ENCODE measurements around the gene TFE3. TPM values are rescaled to one million over a fixed set of nuclear protein-coding genes. Genes with fewer than 3 reads are reported as not detected.

The TFE3 gene
- total RNA-seq, 4 donors from 2014 or later, result 25.6 to 36.3 (median 32.4) TPM

- Histone ChIP-seq H3K27ac (no peak overlapping the region), H3K4me3 (no peak overlapping the region), H3K9me3 (no peaks in the 10 kb centered on the region), H3K27me3 (no peaks in the 10 kb centered on the region), H3K4me1 (peaks cover 0 to 5% (median 0%) of the 10 kb centered on the region in 4 donors), H3K36me3 (no peaks in the 10 kb centered on the region)
- no peak for TF ChIP-seq POLR2A (IDR thresholded peaks at IDR 0.05)
- no peak for DNase-seq
Observed at GRCh38 chrX:49069038-49069437, 25.9 kb upstream of the TFE3 start.

GRCh38 chrX:49067285-49068120, 24.3 kb upstream of the TFE3 start:
- no peaks in the 10 kb centered on the region for H3K27me3 ChIP-seq
- no peaks in the 10 kb centered on the region for H3K4me1 ChIP-seq
- DNase-seq, result no peak
- no peak overlapping the region for H3K4me3 ChIP-seq
- no peak overlapping the region for H3K27ac ChIP-seq
- no peaks in the 10 kb centered on the region for H3K36me3 ChIP-seq
- TF ChIP-seq CTCF (IDR thresholded peaks at IDR 0.05), result no peak
- TF ChIP-seq POLR2A (IDR thresholded peaks at IDR 0.05), result no peak
- H3K9me3 ChIP-seq, result no peaks in the 10 kb centered on the region

GRCh38 chrX:49066690-49067089, 23.5 kb upstream of the TFE3 start:
- Histone ChIP-seq H3K4me3 (no peak overlapping the region), H3K27ac (no peak overlapping the region), H3K36me3 (no peaks in the 10 kb centered on the region), H3K27me3 (no peaks in the 10 kb centered on the region), H3K9me3 (no peaks in the 10 kb centered on the region), H3K4me1 (no peaks in the 10 kb centered on the region)
- no peak for TF ChIP-seq CTCF (IDR thresholded peaks at IDR 0.05)
- TF ChIP-seq POLR2A (IDR thresholded peaks at IDR 0.05), result no peak
- no peak for DNase-seq

- Histone ChIP-seq H3K27me3 (no peaks in the 10 kb centered on the region), H3K4me3 (no peak overlapping the region), H3K36me3 (no peaks in the 10 kb centered on the region), H3K4me1 (no peaks in the 10 kb centered on the region), H3K27ac (no peak overlapping the region), H3K9me3 (no peaks in the 10 kb centered on the region)
- TF ChIP-seq POLR2A (IDR thresholded peaks at IDR 0.05), result no peak
- no peak for TF ChIP-seq CTCF (IDR thresholded peaks at IDR 0.05)
- DNase-seq, result no peak
Observed at GRCh38 chrX:49066278-49066677, 23.1 kb upstream of the TFE3 start.

- no peak overlapping the region for H3K27ac ChIP-seq
- H3K4me1 ChIP-seq, result no peaks in the 10 kb centered on the region
- no peak for DNase-seq
- no peak for TF ChIP-seq CTCF (IDR thresholded peaks at IDR 0.05)
- no peak for TF ChIP-seq POLR2A (IDR thresholded peaks at IDR 0.05)
- H3K4me3 ChIP-seq, result no peak overlapping the region
- no peaks in the 10 kb centered on the region for H3K36me3 ChIP-seq
- no peaks in the 10 kb centered on the region for H3K27me3 ChIP-seq
- H3K9me3 ChIP-seq, result no peaks in the 10 kb centered on the region
Observed at GRCh38 chrX:49064735-49065134, 21.6 kb upstream of the TFE3 start.

GRCh38 chrX:49064303-49064702, 21.1 kb upstream of the TFE3 start:
- no peaks in the 10 kb centered on the region for H3K36me3 ChIP-seq
- no peak for DNase-seq

More at GRCh38 chrX:49064303-49064702, 21.1 kb upstream of the TFE3 start:
- Histone ChIP-seq H3K27me3 (no peaks in the 10 kb centered on the region), H3K4me1 (no peaks in the 10 kb centered on the region), H3K9me3 (no peaks in the 10 kb centered on the region), H3K27ac (no peak overlapping the region), H3K4me3 (no peak overlapping the region)
- TF ChIP-seq POLR2A (IDR thresholded peaks at IDR 0.05) (no peak), CTCF (IDR thresholded peaks at IDR 0.05) (no peak)

Data from Peyer's patch (tissue), 4 donors.